Body of pancreas (tissue), 4 donors: Measurements from ENCODE around the gene ACTN4.

Experiments
- CTCF ChIP-seq, 7 experiments: fragments of 450-650 bp in 4 of 7; fragments of 200-600 bp in 3 of 7; sonication (generic) in 3 of 7; IDR thresholded peaks; one replicate each; pipeline ENCODE4 v1.5.1; 2016 to 2019; ENCODE audit warnings: antibody characterized with exemption in 7 of 7
- POLR2A ChIP-seq, 3 donors: fragments of 450-650 bp; IDR thresholded peaks; one replicate each; pipeline ENCODE4 v1.6.1; 2016; ENCODE audit warnings: antibody characterized with exemption in 3 of 3, mild to moderate bottlenecking in 2 of 3

GRCh38 chr19:38617764-38618589 is 29.5 kb upstream of the ACTN4 start, which contains the start of gene MAP4K1:
- no peak for TF ChIP-seq CTCF (IDR thresholded peaks at IDR 0.05)
- no peak for TF ChIP-seq POLR2A (IDR thresholded peaks at IDR 0.05)
